B cell (primary cell): ENCODE data around the gene TAT.

Experiments
- EZH2 ChIP-seq: IDR thresholded peaks from 2 replicates; pipeline ENCODE4 v1.6.1; 2012; ENCODE audit warnings: borderline replicate concordance, low read depth, mild to moderate bottlenecking, moderate library complexity, low read length; ENCODE audit not compliant: insufficient read depth, poor library complexity, severe bottlenecking
- TF ChIP-seq, protein P1 (sequence below): fragments of 200-600 bp; IDR thresholded peaks from one replicate; pipeline ENCODE4 v1.8.0; 2022; ENCODE audit warnings: antibody characterized with exemption, mild to moderate bottlenecking

DNA sequence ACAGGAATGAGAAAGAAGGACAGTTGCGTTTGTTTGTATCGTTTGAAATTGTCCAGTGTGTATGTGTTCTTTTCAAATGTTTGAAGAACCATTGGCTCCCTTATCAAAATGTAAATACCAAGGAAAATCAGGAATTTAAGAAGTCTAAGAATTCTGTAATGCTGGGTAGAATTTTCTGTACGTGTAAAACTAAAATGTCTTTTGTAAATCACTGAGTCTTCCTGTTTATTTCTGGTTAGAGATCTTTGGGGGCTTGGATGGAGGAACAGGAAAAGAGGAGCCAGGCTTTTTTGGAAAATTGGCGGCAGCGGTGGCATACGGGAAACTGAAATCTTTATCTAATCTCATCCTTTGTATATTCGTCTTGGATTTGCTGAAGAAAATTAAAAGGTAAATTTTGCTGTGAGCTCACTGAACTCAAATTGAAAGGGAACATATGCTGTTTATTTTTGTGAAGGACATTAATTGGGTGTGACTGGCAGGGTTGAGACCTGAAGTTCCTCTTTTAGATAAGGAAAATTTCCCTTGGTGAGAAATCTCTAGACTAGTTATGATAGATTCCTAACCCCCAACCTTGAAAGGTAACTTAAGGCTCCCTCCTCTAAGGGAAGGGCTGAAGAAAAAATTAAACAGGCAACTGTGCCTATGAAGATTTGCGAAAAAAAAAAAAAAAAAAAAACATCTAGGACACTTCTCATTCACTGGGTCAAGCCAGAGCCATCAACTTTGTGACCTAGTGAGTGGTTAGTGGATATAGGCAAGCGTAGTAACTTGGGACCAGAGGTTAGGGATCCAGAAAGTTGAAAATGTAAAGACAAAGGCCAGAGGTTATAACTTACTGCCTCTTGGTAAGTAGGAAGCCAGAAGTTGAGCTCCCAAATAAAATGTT is 10.8 kb downstream of the TAT start:
- TF ChIP-seq, protein P1, sequence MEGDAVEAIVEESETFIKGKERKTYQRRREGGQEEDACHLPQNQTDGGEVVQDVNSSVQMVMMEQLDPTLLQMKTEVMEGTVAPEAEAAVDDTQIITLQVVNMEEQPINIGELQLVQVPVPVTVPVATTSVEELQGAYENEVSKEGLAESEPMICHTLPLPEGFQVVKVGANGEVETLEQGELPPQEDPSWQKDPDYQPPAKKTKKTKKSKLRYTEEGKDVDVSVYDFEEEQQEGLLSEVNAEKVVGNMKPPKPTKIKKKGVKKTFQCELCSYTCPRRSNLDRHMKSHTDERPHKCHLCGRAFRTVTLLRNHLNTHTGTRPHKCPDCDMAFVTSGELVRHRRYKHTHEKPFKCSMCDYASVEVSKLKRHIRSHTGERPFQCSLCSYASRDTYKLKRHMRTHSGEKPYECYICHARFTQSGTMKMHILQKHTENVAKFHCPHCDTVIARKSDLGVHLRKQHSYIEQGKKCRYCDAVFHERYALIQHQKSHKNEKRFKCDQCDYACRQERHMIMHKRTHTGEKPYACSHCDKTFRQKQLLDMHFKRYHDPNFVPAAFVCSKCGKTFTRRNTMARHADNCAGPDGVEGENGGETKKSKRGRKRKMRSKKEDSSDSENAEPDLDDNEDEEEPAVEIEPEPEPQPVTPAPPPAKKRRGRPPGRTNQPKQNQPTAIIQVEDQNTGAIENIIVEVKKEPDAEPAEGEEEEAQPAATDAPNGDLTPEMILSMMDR, result no peak
- no peak for TF ChIP-seq EZH2
